ENCODE results near the gene DCC. TPM values are rescaled to one million over a fixed set of nuclear protein-coding genes. Genes with fewer than 3 reads are reported as not detected.

Gene DCC

DNA sequence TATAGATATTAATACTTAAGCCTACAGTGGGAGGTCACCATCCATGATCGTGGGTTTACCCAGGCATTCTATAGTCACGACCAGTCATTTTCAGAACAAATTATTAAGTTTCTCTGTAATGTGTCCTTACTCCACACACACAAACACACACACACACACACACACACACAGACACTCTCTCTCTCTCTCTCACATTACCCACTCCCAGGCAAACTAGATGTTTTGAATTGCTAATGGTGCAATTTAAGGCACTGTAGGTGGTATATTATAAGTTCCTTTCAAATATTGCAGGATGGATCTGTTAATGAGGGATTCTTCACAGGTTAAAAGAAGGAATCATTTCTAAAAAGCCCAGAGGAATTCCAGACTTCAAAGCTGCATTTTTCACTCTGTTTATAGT is 1226.6 kb downstream of the DCC start:
- Histone ChIP-seq H2BK15ac (ENCODE audit: low read depth, poor library complexity, severe bottlenecking) (no peak overlapping the region), H2BK5ac (ENCODE audit: low read depth, low read length, poor library complexity, severe bottlenecking) (no peak overlapping the region), H3K36me3 (ENCODE audit: control insufficient read depth in 1 of 2, insufficient read depth in 2 of 2, low read depth in 1 of 2, low read length in 2 of 2) (no peaks in the 10 kb centered on the region), H3K18ac (ENCODE audit: low read depth in 1 of 2, low read length in 2 of 2) (no peak overlapping the region), H2AK5ac (ENCODE audit: low read length, severe bottlenecking) (no peak overlapping the region), H2BK120ac (ENCODE audit: low read depth, low read length) (no peak overlapping the region), H2AFZ (ENCODE audit: low read depth, low read length) (no peak overlapping the region), H3K27ac (ENCODE audit: low read length, poor library complexity, severe bottlenecking) (no peak overlapping the region), H3K23ac (ENCODE audit: low read length in 2 of 2) (no peak overlapping the region), H3K4me3 (ENCODE audit: insufficient read depth in 1 of 2, low read depth in 1 of 2, low read length in 2 of 2) (no peak overlapping the region), H3K4ac (ENCODE audit: low read depth in 1 of 2, low read length in 2 of 2) (no peak overlapping the region), H4K91ac (ENCODE audit: low read length) (no peak overlapping the region), H3K27me3 (ENCODE audit: control insufficient read depth in 1 of 2, insufficient read depth in 1 of 2, low read length in 2 of 2) (no peaks in the 10 kb centered on the region), H3K4me2 (ENCODE audit: low read length, poor library complexity, severe bottlenecking) (no peak overlapping the region), H3K4me1 (ENCODE audit: control insufficient read depth, insufficient read depth, low read depth, low read length) (no peaks in the 10 kb centered on the region), H3K14ac (ENCODE audit: low read length in 2 of 2) (no peak overlapping the region), H2BK12ac (ENCODE audit: low read length in 2 of 2) (no peak overlapping the region), H3K9me3 (ENCODE audit: control insufficient read depth, low read length) (no peaks in the 10 kb centered on the region), H3K9ac (ENCODE audit: low read length) (no peak overlapping the region), H4K8ac (ENCODE audit: low read length) (no peak overlapping the region), H3K79me1 (replicated peaks; ENCODE audit: low read length, poor library complexity, severe bottlenecking) (no peaks in the 10 kb centered on the region)
- no peak for DNase-seq
- 94% methylated on average over 2 of the region's 2 CpGs for WGBS

GRCh38 chr18:53567929-53568574 is 1228.1 kb downstream of the DCC start:
- WGBS = 79% methylated on average over 9 of the region's 12 CpGs
- DNase-seq = peak; percentile 38
- H3K36me3 ChIP-seq (ENCODE audit: control insufficient read depth in 1 of 2, insufficient read depth in 2 of 2, low read depth in 1 of 2, low read length in 2 of 2) = no peaks in the 10 kb centered on the region

More at GRCh38 chr18:53567929-53568574, 1228.1 kb downstream of the DCC start:
- no peak overlapping the region for H4K8ac ChIP-seq (ENCODE audit: low read length)
- H3K4me2 ChIP-seq (ENCODE audit: low read length, poor library complexity, severe bottlenecking) = no peak overlapping the region
- H3K4me3 ChIP-seq (ENCODE audit: insufficient read depth in 1 of 2, low read depth in 1 of 2, low read length in 2 of 2) = no peak overlapping the region
- no peaks in the 10 kb centered on the region for H3K27me3 ChIP-seq (ENCODE audit: control insufficient read depth in 1 of 2, insufficient read depth in 1 of 2, low read length in 2 of 2)
- H3K9ac ChIP-seq (ENCODE audit: low read length) = peak overlapping the region; percentile 23
- H2BK5ac ChIP-seq (ENCODE audit: low read depth, low read length, poor library complexity, severe bottlenecking) = no peak overlapping the region
- no peaks in the 10 kb centered on the region for H3K4me1 ChIP-seq (ENCODE audit: control insufficient read depth, insufficient read depth, low read depth, low read length)
- no peak overlapping the region for H2BK15ac ChIP-seq (ENCODE audit: low read depth, poor library complexity, severe bottlenecking)
- H2BK120ac ChIP-seq (ENCODE audit: low read depth, low read length) = no peak overlapping the region
- no peaks in the 10 kb centered on the region for H3K79me1 ChIP-seq (replicated peaks; ENCODE audit: low read length, poor library complexity, severe bottlenecking)
- H2BK12ac ChIP-seq (ENCODE audit: low read length in 2 of 2) = no peak overlapping the region
- no peak overlapping the region for H2AK5ac ChIP-seq (ENCODE audit: low read length, severe bottlenecking)
- H4K91ac ChIP-seq (ENCODE audit: low read length) = no peak overlapping the region
- H3K4ac ChIP-seq (ENCODE audit: low read depth in 1 of 2, low read length in 2 of 2) = no peak overlapping the region
- no peak overlapping the region for H3K27ac ChIP-seq (ENCODE audit: low read length, poor library complexity, severe bottlenecking)
- H3K14ac ChIP-seq (ENCODE audit: low read length in 2 of 2) = no peak overlapping the region
- no peak overlapping the region for H2AFZ ChIP-seq (ENCODE audit: low read depth, low read length)
- no peak overlapping the region for H3K18ac ChIP-seq (ENCODE audit: low read depth in 1 of 2, low read length in 2 of 2)
- no peak overlapping the region for H3K23ac ChIP-seq (ENCODE audit: low read length in 2 of 2)
- no peaks in the 10 kb centered on the region for H3K9me3 ChIP-seq (ENCODE audit: control insufficient read depth, low read length)

Small RNA genes lying within 50 kb of the gene (small RNA-seq; reads per million reads assigned to genes)
- not detected for gene AC011155.1 (ENCODE audit: low read depth)
- not detected for gene MIR4528 (ENCODE audit: low read depth)

Data from mesenchymal stem cell (in vitro differentiated cells and primary cell).